GM20000 (cell line): ENCODE measurements around the gene NECAB3.
"Not testable (repeated sequence)": the region's sequence is repeated elsewhere in the genome, so short reads cannot be mapped to it uniquely, and the experiment has no call there.

ENCODE experiments used
- DNase-seq: peaks from one replicate; pipeline ENCODE4 v3.0.0; 2012; ENCODE audit warnings: low spot score
- TF ChIP-seq, protein P1 (sequence below): IDR thresholded peaks from 2 replicates; pipeline ENCODE4 v1.5.1; 2012; ENCODE audit warnings: mild to moderate bottlenecking, control low read depth; ENCODE audit errors: extremely low read depth, missing control alignments

NECAB3 gene

DNA sequence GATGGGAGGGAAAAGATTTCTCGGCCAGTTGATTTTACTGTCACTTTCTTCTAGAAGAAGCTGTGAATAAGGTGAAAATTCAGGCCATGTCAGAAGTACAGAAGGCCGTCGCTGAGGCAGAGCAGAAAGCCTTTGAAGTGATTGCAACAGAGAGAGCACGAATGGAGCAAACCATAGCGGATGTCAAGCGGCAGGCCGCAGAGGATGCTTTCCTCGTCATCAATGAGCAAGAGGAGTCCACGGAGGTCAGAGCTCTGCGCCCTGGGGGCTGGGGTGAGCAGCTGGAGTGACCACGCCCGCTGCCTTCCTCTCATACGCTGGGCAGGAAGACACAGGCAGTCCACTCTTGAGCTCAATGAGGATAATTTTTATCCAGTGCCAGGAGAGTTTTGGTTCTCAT is 33.9 kb downstream of the NECAB3 start:
- DNase-seq, result no peak
- TF ChIP-seq, protein P1, sequence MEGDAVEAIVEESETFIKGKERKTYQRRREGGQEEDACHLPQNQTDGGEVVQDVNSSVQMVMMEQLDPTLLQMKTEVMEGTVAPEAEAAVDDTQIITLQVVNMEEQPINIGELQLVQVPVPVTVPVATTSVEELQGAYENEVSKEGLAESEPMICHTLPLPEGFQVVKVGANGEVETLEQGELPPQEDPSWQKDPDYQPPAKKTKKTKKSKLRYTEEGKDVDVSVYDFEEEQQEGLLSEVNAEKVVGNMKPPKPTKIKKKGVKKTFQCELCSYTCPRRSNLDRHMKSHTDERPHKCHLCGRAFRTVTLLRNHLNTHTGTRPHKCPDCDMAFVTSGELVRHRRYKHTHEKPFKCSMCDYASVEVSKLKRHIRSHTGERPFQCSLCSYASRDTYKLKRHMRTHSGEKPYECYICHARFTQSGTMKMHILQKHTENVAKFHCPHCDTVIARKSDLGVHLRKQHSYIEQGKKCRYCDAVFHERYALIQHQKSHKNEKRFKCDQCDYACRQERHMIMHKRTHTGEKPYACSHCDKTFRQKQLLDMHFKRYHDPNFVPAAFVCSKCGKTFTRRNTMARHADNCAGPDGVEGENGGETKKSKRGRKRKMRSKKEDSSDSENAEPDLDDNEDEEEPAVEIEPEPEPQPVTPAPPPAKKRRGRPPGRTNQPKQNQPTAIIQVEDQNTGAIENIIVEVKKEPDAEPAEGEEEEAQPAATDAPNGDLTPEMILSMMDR, result no peak

DNA sequence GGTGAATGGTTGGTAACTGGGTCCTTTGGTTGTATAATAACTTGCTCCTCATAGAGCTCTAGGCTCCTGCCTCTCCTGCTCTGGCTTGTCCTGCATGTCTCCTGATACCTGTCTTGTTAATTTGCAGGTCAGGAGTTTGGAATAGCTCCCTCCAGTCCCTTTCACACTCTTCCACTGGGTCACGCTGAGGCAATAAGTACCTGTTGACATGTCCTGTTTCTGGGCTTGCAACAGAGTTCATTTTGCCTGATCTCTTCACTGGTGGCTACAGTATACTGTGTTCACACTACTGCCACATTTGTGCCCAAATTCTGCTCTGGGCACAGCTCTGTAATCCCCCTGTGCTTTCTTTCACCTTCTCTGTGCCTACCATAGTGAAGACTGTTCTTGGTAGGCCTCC is 37.5 kb downstream of the NECAB3 start:
- TF ChIP-seq, protein P1, result no peak
- no peak for DNase-seq

DNA sequence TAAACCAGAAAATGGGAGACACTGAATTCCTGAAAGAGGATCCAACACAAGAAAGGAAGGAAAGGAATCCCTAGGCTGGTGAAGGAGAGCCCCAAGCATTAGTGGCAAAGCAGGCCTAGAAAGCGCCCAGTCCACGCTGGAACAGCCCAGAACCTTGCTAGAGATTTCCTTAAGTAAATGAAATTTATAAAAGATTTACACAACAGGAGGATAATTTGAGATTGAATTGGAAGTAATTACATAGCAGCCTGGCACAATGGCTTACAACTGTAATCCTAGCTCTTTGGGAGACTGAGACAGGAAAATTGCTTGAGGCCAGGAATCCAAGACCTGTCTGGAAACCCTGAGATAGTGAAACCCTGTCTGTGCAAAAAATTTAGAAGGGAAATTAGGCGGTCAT is 38.9 kb downstream of the NECAB3 start:
- no peak for DNase-seq
- TF ChIP-seq, protein P1, result no peak

DNA sequence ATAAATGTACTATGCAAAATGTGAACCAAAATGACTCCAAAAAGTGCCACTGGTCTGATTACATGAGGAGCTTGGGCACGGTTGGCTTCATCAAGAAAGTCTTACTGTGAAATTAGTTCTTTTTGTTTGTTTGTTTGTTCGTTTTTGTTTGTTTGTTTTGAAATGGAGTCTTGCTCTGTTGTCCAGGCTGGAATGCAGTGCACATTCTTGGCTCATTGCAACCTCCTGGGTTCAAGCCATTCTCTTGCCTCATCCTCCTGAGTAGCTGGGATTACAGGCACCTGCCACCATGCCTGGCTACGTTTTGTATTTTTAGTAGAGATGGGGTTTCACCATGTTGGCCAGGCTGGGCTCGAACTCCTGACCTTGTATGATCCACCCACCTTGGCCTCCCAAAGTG is 42.3 kb downstream of the NECAB3 start:
- DNase-seq, result not testable (repeated sequence)

DNA sequence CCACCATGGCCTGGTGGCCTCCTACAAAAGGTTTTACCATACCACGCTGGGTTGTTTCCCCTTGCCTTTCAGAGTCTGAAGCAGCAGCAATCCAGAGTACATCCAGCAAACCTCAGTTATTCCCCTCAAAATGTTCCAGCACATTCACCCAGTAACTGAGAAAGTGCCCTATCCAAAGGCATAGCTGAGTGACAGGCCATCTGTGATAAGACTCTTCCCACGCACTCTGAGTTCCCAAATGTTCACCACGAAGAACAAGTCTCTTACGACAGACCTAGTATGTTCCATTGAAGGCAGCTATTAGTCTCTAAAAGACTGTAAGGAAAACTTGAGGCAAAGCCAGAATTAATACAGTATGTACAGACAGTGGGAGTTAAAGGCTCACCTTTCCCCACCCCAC is 43.7 kb downstream of the NECAB3 start:
- TF ChIP-seq, protein P1, result no peak
- no peak for DNase-seq

DNA sequence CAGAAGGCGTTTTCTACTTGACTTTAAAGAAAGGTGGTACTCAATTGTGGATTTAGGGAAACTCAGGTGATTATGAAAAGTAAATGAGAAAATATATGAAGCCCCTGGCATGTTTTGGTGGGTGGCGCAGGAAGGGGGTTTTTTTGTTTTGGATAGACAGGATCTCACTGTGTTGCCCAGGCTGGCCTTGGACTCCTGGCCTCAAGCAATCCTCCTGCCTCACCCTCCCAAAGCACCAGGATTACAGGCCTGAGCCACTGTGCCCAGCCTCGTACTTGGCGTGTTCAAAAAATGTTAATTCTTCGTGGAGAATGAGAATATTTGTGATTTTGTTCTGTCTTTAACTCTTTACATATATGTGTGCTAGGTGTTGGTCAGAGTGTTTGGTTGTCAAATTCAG is 44.2 kb downstream of the NECAB3 start:
- TF ChIP-seq, protein P1, result no peak
- no peak for DNase-seq

DNA sequence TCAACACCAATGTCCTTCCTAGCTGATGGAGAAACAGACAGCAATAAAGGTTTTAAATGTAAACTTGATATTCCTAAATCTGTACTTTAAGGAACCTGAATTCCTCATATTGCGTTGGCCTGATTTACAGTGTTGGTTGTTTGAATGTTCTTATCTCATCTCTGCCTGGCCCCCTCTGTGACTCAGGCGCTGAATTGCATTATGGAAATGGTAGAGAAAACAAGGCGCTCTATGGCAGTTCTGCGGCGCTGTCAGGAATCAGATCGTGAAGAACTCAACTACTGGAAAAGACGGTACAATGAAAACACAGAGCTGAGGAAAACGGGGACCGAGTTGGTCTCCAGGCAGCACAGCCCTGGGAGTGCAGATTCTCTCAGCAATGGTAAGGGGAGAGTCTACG is 44.7 kb downstream of the NECAB3 start:
- TF ChIP-seq, protein P1, result no peak
- no peak for DNase-seq

DNA sequence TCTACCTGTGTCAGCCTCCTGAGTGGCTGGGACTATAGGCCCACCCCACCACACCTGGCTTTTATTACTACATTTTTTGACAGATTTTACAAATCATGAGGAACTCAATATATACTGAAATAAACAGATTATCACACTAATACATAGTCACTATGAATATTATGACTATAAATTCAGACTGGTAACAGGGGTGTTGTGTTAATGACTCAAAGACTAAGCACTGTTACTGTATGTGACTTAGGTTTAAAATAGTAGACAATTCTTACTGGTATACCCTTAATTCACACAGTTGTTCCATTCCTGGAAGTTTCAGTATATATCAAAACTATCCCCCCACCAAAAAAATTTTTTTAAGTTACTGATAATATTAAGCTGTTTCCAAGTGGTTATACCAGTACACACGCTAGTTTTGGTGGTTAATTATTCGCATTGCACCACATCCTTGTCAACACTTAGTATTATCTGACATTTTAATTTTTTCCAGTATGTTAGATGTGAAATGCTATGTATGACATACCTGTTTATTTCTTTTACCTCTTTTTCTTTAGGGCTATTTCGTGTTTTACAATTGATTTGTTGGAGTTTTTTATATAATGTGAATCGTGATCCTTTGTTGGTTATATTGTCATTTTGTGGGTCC is 46.5 kb downstream of the NECAB3 start:
- TF ChIP-seq, protein P1, result no peak
- DNase-seq, result no peak
